ENCODE data around the gene GKN2. TPM values are rescaled to one million over a fixed set of nuclear protein-coding genes. Genes with fewer than 3 reads are reported as not detected.
"Not testable (repeated sequence)": the region's sequence is repeated elsewhere in the genome, so short reads cannot be mapped to it uniquely, and the experiment has no call there.

Gene GKN2
- total RNA-seq, 1 experiment from 2014 or later: not detected

DNA sequence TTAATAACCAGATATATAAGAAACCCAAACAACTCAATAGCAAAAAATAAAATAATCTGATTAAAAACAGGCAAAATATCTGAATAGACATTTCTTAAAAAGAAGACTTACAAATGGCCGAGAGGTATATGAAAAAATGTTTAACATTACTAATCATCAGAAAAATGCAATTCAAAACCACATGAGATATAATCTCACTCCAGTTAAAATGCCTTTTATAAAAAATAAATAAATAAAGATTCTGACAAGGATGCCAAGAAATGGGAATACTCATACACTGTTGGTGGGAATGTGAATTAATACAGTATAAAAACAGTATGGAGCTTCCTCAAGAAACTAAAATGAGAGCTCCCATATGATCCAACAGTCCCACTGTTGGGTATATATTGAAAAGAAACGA is 47.6 kb downstream of the GKN2 start:
- DNase-seq (ENCODE audit: low spot score): no peak
- in situ Hi-C loops (cut with HindIII; ENCODE audit: low sequenced_read_pairs): no loop called here

DNA sequence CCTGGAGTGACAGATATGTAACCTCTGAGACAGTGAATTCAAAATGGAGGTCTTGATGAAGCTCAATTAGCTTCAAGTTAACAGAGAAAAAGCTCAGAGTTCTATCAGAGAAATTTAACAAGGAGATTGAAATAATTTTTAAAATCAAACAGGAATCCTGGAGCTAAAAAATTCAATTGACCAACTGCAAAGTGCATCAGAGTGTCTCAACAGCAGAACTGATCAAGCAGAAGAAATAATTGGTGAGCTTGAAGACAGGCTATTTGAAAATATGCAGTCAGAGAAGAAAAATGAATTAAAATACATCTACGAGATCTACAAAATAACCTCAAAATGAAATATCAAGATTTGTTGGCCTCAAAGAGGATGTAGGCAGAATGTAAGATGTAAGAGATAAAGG is 51.1 kb downstream of the GKN2 start:
- in situ Hi-C loops (cut with HindIII; ENCODE audit: low sequenced_read_pairs): no loop called here
- no peak for DNase-seq (ENCODE audit: low spot score)

DNA sequence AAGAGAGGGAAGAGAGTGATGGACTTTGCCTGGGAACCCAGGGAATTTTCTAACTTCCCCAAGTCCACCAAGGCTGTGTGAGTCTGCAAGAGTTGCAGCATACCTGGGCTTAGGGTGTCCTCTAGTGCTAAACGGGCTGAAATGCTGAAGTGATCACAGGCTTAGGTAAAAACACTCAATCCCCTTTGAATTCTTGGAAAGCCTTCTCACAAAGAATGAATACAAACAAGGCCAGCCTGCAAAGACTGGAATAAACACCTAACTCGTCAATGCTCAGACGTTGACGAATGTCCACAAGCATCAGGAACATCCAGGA is 51.5 kb downstream of the GKN2 start:
- DNase-seq (ENCODE audit: low spot score): no peak

DNA sequence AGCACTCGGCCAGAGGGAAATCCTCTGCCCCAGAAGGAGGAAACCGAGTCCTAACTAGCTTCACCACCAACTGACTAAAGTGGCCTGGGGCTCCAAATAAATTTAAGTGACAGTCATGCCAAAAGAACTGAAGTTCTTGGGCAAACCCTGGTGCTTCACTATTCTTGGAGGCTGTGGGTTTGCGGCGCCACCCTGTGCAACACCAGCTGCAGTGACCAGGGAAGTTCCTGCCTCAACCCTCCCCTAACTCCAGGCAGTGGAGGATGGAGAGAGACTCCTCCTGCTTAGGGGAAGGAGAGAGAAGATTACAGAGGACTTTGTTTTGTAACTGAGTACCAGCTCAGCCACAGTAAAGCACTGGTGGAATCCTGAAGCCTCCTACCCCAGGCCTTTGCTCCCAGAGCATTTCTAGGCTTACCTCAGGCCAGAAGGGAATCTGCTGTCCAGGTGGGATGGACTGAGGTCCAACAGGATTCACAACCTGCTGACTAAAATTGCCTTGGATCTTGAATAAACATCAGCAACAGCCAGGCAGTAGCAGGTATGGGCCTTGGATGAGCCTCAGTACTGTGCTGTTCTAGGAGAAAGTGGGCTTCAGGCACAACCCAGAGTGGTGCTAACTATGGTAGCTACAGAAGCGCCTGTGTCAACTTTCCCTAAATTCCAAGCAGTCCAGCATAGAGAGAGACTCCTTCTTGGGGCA is 52.0 kb downstream of the GKN2 start:
- DNase-seq (ENCODE audit: low spot score): no peak
- in situ Hi-C loops (cut with HindIII; ENCODE audit: low sequenced_read_pairs): no loop called here

More for the DNA sequence above, 51.5 kb downstream of the GKN2 start:
- in situ Hi-C loops (cut with HindIII; ENCODE audit: low sequenced_read_pairs): no loop called here

DNA sequence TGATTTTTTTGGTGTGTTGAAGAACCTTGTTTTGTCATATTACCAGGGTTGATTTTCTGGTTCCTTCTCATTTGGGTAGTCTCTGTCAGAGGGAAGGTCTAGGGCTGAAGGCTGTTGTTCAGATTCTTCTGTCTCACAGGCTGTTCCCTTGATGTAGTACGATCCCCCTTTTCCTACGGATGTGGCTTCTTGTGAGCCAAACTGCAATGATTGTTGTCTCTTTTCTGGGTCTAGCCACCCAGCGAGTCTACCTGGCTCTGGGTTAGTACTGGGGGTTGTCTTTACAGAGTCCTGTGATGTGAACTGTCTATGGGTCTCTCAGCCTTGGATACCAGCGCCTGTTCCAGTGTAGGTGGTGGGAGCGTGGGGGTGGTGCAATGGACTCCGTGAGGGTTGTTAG is 56.7 kb downstream of the GKN2 start:
- DNase-seq (ENCODE audit: low spot score); in situ Hi-C loops (cut with HindIII; ENCODE audit: low sequenced_read_pairs): not testable (repeated sequence)

Other genes with a start within 250 kb of the GKN2 start
- gene ARHGAP25, start 218.1 kb downstream of the GKN2 start, total RNA-seq (2014; rRNA removed; shearing (Covaris generic)): not detected in 2 replicates
- gene BMP10, start 81.5 kb downstream of the GKN2 start, total RNA-seq (2014; rRNA removed; shearing (Covaris generic)): not detected in 2 replicates
- not detected in 2 replicates for gene GKN1, start 21.7 kb upstream of the GKN2 start, total RNA-seq (2014; rRNA removed; shearing (Covaris generic))
- gene ANTXR1, start 60.3 kb upstream of the GKN2 start, total RNA-seq (2014; rRNA removed; shearing (Covaris generic)): 7.1 and 8.1 TPM in 2 replicates